Urothelium cell line (cell line): Measurements from ENCODE around the gene NUB1.

ENCODE experiments used
- DNase-seq: peaks from one replicate; pipeline ENCODE4 v3.0.0; 2011; ENCODE audit warnings: low spot score, mixed read lengths
- FAIRE-seq: peaks from 2 replicates; lab custom pipeline; 2011; peaks lifted over from hg19 to GRCh38; lab: Jason Lieb, UNC

The NUB1 gene

DNA sequence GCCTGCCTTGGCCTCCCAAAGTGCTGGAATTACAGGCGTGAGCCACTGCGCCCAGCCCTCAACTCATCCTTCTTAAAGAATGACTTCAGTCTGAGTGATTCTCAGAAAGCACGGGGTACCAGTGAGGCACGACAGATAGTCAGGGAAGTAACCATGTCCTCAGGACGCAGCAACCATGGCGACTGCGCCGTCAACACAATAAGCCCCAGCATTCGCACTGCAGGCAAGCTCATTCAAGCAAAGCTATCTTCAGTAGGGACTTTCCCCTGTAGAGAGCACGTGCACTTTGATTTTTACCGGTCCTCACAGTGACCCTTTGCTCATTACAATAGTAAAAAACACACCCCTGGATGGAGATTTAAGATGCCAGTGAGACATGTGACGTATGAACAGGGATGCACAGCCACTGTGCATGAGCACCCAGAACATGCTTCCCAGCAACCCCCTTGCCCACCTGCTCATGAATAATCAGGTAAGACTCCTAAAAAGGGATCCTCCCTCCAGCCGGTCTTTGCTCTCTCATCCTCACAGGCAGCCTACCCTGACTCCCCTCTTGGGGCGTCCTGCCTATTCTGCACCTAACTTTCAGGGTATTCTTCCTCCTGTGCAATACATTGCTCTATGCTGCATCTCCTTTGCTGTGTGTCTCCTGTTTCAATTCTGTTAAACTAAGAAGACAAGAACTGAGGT is 59.2 kb downstream of the NUB1 start:
- FAIRE-seq = no peak
- DNase-seq = no peak

DNA sequence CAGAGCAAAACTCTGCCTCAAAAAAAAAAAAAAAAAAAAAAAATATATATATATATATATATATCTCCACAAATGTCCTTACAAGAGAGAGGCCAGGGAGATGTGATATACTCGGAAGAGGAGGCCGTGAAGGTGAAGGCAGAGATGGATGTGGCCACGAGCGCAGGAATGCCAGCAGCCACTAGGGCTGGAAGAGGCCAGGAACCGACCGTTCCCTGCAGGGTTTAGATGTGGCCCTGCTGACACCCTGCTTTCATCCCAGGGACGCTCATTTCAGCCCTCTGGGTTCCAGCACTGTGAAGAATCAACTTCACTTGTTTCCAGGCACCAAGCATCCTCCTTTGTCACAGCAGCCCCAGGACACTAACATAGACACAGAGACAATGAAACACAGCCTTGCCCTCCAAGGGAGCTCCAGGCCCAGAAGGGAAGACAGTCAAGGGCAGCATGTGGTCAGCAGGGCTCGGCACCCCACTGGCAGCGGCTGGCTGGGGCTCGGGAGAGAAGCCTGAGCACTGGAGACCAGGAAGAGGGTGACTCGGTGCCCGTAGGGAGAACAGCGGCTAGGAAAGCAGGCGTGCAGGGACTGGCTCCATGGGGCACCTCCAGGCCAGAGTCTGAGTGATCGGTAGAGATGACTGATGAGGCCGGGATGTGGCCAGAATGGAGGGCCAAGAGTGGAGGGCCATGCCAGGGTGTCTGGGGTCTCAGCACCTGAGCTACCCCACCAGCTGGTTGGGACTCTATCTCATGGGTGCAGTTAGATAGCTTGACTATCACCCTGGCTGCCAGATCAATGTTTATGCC is 60.6 kb downstream of the NUB1 start:
- no peak for FAIRE-seq
- no peak for DNase-seq

DNA sequence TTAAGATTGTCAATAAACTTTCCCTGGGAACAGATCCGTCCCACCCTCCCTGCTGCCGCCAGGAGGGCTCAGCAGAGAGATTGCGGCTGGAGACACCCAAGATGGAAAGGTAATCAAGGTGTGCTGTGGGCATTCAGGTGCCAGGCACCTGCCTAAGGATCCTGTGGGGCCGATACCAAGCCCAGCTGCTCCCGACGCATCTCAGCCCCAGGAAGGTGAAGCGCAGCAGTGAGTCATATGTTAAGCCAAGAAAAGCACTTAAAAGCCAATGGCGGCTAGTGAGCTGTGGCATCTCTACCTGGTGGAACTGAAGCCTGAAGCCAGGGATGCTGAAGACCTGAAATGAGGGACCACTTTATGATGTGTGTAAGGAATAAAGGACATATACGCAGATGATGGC is 62.2 kb downstream of the NUB1 start:
- DNase-seq (no peak), FAIRE-seq (no peak)

DNA sequence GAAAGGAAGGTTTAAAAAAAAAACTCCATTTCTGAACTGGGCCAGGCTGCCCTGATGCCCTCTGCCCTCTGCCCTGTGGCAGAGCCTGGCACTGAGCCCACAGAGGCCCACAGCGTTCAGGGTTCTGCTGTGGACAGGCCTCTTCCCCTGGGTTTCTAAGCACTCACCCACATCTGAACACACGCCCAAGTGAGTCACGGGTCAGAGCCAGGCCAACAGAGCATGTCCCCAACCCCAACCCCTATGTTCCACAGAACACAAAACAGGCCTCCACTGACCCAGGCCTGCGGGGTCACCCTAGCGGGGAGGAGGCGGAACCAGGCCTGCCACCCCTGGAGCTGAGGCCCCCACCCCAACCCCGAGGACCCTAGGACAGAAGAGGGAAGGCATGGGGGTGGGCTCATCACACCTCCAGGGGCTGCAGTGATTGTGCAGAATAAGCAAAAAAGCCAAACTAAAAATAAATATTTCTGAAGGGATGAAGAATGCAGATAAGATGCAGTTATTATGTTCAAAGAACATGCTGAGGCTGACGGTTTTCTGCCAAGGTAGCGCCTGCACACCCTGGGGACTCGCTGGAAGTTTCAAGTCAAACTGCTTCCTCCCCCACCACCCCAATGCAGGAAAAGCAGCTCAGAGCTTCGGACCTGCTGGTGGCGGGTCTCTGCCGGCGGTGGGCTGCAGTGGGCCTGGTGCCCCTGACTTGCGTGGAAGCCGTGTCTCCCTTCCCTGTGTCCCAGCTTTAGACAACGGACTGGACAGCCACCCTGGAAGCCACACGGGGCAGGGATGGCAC is 62.8 kb downstream of the NUB1 start:
- no peak for DNase-seq
- FAIRE-seq = no peak

DNA sequence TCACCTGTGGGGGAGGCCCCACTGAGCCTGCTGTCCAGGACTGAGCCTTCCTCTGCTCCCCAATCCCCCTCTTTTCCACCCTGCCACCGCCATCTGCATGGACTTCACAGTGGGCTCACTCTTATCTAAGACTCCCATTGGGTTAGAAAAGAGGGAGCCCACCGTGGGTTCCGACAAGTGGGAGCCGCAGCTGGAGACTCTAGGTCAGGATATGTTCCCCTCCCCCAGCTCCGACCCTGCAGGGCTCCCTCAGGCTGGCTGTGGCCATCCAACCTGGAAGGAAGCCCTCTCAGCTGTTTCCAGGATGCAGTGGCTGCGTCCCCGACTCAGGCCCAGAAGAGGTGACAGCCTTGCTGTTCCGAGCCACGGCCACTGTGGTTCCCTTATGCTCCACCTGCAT is 63.4 kb downstream of the NUB1 start:
- DNase-seq (no peak), FAIRE-seq (no peak)

DNA sequence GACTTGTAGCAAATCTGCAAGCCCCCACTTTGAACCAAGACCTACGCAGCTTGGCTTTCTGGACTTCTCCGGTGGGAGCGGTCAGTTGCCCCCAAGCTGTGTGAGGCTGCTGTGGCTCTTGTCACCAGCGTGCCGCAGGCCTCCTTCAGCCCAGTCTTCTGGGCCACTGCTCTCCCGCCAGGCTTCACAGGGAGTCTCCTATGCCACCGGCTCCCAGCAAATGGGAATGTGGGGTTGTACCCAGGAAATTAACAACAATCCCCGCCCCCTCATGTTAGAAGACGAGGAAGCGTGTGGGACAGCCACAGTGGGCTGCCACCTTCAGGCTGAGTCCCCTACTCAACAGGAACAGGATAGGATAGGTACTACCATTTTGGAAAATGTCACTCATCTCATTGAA is 64.0 kb downstream of the NUB1 start:
- FAIRE-seq (no peak), DNase-seq (no peak)

DNA sequence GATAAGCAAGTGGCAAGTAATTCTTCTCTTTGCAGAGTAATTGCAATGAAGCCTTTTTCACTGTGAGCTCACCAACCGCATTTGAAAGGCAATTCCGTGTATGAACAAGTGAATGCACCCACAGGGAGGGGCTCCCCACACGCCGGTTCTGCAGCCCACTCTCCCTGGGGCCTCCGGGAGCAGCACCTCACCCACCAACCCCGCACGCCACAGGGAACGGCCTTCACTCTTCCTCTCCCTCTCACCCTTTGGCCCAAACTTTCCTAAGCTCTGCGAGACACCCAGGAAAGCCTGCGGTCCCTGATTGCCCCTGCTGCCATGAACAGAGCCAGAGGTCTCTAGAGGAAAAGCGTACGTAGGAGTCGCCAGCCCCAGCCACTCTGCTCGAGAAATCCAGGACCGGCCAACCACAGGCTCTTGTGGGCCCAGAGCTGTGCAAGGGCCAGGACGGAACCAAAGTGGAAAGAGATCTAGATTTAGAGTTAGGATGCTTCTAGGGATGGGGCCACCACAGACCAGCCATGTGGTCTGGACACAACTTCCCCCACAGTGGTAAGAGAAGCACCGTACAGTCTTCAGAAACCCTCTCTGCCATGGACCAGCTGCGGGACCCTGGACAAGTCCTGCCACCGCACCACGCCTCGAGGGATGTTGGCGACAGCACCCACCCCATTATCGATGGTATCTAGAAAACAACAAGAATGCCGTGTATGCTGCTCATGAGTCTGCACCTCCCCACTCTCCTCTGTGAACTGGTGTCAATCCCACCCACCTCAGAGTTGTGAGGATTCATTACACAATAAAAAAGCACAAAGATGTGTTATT is 64.7 kb downstream of the NUB1 start:
- DNase-seq (no peak), FAIRE-seq (no peak)

DNA sequence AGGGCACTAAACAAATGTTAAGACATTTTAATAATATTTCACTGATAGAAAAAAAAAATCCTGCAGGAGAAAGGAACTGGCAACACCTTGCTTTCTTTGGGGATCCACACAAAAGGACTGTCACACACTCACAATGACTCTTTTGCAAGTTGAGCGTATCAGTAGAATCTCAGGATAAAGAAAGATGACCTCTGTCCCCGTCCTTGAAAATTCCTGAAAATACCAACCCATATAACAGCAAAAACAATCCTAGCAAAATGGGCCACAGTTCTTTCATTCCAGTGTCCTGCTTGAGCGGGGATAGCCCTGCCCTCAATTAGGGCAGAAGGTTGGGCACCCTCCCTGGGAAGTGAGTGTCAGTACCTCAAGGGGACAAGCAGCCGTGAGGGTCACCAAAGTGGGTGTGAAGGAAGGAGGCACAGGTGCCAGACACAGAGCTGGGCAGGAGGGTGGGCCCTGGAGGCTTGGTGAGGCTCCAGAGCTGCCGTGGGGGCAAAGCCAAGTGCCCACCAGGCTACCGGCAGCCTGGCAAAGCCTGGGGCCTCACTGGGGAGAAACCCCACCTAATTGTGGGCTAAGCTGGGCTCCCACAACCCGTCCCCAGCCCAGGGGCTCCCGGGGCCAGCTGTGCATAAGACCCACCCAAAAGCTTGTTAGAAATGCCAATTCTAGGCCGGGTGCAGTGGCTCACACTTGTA is 65.4 kb downstream of the NUB1 start:
- FAIRE-seq = no peak
- DNase-seq = no peak

DNA sequence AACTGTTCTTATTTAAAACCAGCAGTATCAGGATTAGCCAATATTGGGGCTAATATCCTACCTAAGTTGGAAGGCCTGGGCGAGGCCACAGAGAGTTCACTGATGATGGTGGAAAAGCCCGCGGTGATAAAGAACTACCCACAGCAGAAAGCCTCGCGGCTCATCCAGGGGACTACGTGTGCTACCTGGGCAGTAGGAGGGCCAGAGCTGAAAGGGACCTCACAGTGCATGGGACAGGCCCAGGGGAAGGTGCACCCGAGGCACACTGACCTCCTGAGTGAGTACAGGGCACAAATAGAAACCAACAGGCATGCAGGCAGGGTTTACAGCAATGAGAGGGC is 66.9 kb downstream of the NUB1 start:
- FAIRE-seq (no peak), DNase-seq (no peak)

DNA sequence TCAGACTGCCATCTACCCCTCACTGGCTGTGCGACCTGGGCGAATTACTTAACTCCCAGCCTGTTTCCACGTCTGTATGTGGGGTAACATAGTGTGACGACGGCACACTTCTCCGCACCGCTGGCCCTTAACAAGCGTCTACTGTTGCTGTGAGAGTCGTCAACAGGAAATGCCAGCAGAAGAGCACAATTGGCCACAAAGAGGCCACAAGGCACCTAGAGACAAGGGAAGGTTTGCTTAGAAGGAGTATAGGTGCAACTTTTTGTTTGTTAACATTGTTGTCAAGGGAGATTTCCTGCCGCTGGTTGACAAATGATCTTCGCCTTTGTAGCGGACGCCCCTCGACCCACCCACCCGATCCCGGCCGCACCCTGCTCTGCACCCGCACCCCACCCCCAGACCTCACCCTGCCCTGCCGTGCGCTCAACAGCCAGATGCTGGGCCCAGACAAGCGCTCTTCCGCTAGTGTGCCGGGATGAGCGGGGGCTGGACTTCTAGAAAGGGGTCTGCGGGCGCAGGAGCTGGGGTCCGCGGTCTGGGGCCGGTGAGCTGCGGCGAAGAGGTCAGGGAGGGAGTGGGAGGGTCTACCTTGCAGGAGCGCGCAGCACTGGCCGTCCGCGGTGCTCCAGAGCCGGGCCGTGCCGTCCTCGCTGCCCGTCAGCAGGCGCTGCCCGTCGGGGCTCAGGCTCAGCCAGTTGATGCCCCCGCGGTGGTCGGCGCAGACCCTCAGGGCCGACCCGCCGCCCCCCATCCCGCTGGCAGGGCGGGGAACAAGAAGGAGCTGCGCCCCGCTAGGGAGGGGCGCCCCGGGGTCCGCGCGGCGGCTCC is 67.4 kb downstream of the NUB1 start:
- FAIRE-seq (no peak), DNase-seq (no peak)

DNA sequence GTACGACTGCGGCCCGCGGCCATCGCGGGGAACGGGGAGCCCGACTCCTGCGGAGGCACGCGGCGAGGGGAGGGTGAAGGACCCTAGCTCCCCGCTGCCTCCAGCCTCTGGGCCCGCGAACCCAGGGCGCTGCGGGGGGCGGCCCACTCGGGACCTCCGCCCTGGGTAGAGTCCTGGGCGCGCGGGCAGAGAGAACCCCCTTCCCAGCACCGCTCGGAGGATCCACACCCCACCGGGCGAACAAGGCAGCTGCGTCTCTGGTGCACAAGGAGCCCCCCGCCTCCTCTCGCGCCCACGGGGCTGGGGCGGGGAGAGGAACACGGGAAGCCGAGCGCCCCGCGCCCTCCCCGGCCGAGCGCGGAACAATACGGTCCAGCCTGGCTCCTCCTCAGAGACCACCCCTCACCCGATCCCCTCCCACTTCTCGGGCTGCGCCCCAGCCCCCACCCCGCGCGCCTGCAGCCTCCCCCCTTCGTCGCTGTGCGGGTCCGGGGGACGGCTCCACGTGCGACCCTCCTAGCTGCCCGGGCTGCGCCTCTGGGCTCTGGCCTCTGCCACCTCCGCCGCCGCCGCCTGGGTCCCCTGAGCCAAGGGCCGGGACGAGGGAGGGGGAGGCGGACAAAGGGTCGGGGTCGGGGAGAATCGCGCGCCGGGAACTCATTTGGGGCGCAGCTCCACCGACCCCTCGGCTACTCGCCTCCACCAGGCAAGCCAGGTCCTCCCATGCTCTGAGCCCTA is 68.2 kb downstream of the NUB1 start, which contains the start of gene WDR86:
WDR86 (minus strand) TSS at position 372 of the 738 bp plus-strand sequence. CDS start 449 bp downstream, outside the sequence.
- FAIRE-seq (no peak), DNase-seq (no peak)

DNA sequence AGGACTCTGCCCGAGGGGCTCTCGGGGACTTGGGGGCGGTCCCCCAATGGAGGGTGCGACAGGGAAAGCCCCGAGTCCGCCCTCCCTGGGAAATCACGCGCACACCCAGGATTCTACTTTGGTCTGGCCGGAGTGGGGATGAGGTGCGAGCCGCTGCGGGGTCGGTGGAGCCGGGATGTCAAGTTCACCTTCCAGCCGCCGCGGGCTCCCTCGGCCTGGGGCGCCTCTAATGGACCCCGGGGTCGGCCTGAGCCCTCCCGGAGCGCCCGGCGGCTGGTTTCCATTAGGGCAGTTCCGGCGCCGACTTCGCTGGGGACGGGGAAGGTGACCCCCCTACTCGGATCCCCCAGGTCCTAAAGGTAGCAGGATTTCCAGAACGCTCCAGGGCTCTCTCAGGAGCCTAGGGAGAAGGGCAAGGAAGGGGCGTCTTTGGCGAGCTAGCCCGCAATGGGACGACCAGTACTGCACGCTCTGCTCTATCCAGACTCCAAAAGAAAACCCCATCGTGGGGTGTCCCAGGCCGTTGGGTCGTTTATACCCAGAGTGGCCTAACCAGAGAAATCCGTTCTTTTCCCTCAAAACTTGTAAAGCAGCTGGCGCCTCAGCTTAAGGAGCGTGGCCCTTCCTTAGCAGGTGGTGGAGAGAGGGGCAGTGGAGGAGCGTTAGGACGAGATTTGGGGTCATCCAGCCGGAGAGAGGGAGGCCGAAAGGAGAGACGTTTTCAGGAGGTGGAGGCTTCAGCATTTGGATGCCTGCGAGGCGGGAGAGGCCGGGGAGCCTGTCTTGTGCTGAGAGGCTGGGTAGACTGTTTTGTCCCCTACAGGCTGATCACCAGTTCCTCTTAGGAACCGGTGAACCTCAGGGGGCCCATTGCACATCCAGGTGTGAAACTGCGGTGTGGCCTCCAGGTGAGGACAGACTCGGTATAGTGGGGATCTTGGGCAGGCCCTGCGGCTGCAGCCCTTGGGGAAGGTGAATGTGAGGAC is 69.1 kb downstream of the NUB1 start:
- FAIRE-seq (no peak), DNase-seq (peak; percentile 19)

DNA sequence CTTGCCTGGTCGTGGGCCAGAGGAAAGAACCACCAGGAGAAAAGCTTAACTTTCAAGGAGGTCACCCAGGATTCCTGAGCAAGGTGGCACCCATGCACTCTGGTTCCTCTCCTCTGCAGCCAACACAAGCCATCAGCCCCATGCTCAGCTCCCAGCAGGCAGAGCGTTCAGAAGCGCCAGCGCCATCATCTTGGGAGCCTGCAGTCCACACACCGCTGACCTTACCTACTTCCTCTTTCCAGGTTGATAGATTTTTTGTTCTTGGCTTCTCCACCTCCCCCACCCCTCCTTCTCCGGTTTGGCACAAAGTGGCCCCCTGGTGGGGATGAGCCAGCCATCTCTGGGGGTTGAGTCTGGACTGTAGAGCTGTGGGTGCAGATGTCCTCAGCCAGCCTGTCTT is 69.9 kb downstream of the NUB1 start:
- FAIRE-seq (no peak), DNase-seq (no peak)

DNA sequence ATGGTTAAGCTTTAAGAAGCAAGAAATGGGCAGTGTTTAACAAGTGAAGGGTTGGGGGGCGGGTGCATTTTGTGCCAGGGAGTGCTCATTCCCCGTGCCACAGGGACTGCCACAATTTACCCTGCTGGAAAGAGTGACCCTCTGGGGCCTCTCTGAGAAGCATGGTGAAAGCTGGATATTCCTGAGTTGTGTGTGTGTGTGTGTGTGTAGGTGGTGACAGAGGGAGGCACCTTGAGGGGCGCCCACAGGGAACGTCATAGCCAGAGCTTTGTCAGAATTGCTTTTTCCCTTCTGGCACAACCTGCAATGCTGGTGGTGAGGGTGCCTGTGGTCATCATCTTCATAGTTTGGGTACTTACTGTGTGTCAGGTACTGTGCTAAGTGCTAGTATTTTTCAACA is 70.7 kb downstream of the NUB1 start:
- DNase-seq (no peak), FAIRE-seq (no peak)

DNA sequence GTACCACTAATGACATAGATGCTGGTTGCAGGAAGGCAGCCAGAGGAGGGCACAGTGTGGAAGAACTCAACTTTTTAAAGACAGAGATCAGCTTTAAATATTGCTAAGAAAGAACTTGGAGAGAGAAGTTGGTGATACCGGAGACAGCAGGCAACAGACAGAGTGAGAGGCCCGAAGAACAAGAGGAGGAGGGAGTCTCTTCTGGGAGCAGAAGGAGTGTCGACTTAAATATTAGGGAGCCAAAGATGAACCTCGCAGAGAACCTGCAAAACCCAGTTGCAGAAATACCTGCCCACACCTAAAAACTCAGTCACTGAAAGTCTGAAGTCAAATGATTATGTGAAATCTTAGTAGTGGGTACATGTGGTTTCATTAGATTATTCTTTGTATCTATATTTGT is 71.6 kb downstream of the NUB1 start:
- FAIRE-seq (no peak), DNase-seq (no peak)

DNA sequence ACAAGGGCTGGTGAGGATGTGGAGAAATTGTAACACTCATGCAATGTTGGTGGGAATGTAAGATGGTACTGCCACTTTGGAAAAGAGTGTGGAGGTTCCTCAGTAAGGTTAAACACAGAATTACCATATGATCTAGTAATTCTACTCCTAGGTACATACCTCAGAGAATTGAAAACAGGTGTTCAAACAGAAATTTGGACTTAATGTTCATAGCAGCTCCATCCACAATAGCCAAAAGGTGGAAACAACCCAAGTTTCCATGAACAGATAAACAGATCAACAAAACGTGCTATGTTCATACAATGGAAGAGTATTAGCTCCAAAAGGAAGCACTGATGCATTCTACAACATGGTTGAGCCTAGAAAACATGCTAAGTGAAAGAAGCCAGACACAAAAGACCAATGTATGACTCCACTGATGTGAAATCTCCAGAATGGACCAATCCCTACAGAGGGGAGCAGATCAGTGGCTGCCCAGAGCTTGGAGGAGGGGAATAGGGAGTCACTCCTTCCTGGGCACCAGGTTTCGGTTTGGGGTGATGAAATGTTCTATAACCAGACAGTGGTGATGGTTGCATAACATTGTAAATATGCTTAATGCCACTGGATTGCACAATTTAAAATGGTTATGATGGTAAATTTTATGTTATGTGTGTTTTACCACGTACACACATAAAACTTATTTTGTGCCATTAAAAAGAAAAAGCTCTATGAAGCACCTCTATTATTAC is 73.9 kb downstream of the NUB1 start:
- no peak for FAIRE-seq
- DNase-seq = no peak
